Heart right ventricle (tissue), 16 donors: Measurements from ENCODE around the gene CTNNB1. TPM values are rescaled to one million over a fixed set of nuclear protein-coding genes. Genes with fewer than 3 reads are reported as not detected.

Experiments used
- ATAC-seq, 8 donors: fragments of 200-7000 bp; cut with Tn5 transposase; one replicate each; pipeline ENCODE4 v1.9.1; 2020; ENCODE audit warnings: mild to moderate bottlenecking in 8 of 8, moderate library complexity in 8 of 8, moderate number of reproducible peaks in 1 of 8
- DNase-seq, 2 donors: peaks; one replicate each; pipeline ENCODE4 v3.0.0-alpha.2; 2020
- H3K27ac ChIP-seq, 10 donors: fragments of 200-600 bp; sonication (generic) in 2 of 10; one replicate each; pipeline versions ENCODE4 v1.5.0 to v1.8.0; 2020 to 2022; ENCODE audit warnings: mild to moderate bottlenecking in 3 of 10
- H3K27me3 ChIP-seq, 7 donors: fragments of 200-600 bp; one replicate each; pipeline ENCODE4 v1.8.0; 2021 to 2022; ENCODE audit warnings: mild to moderate bottlenecking in 2 of 7
- H3K36me3 ChIP-seq, 9 donors: fragments of 200-600 bp; sonication (generic) in 1 of 9; one replicate each; pipeline versions ENCODE4 v1.5.0 to v1.8.0; 2020 to 2022; ENCODE audit warnings: mild to moderate bottlenecking in 2 of 9
- H3K4me1 ChIP-seq, 9 donors: fragments of 200-600 bp; sonication (generic) in 1 of 9; one replicate each; pipeline versions ENCODE4 v1.5.0 to v1.8.0; 2020 to 2022; ENCODE audit warnings: mild to moderate bottlenecking in 4 of 9
- H3K4me3 ChIP-seq, 10 donors: fragments of 200-600 bp; sonication (generic) in 2 of 10; one replicate each; pipeline versions ENCODE4 v1.5.0 to v1.8.0; 2020 to 2022; ENCODE audit warnings: mild to moderate bottlenecking in 7 of 10, moderate library complexity in 2 of 10
- H3K9me3 ChIP-seq, 11 donors: fragments of 200-600 bp in 10 of 11; sonication (generic) in 2 of 11; one replicate each; pipeline versions ENCODE4 v1.5.0 to v1.8.0; 2013 to 2022; ENCODE audit warnings: mild to moderate bottlenecking in 2 of 11, control low read depth in 1 of 11, moderate library complexity in 1 of 11
- CTCF ChIP-seq, 9 donors: fragments of 200-600 bp; sonication (generic) in 2 of 9; IDR thresholded peaks; one replicate each; pipeline versions ENCODE4 v1.5.0 to v1.8.0; 2021 to 2022; ENCODE audit warnings: antibody characterized with exemption in 9 of 9, mild to moderate bottlenecking in 5 of 9, moderate library complexity in 1 of 9
- WGBS, 2 donors: extraction: QIAGEN DNeasy Blood & Tissue Kit; methylation state at CpG; one replicate each; pipeline ENCODE4 v1.1.7; 2013; ENCODE audit warnings: inconsistent platforms in 1 of 2; 5-methylcytosine and 5-hydroxymethylcytosine counted together
- intact Hi-C, 10 donors: fragments of 100-400 bp; cut with DNase I; formaldehyde crosslinking; loops; one replicate each; pipeline versions ENCODE4 v1.11.1 to v1.14.2; 2022
- polyA plus RNA-seq, 2 donors: library from polyadenylated mRNA; stranded (reverse); fragments of 200-250 nt; gene quantifications; one replicate each; pipeline ENCODE4 v1.2.3, GENCODE V29; 2013
- total RNA-seq, 10 donors: library from RNA; stranded (reverse); fragmentation: NEBNext Ultra II Directional in 3 of 10; extraction: Animal tissue kit (Norgen Biotek cat#: 25700) in 3 of 10; gene quantifications; one replicate each; pipeline versions ENCODE4 v1.2.1 to v1.2.4, GENCODE V29; 2021 to 2023
- donor health status: Arrhythmogenic right ventricular cardiomyopathy.
- donor health status: ischemic (EF 13 %, LVEDD 7.1; RV severe dilation, severe dysfunction).
- donor health status: healthy with polysubstance abuse.
- donor health status: DM: no; HTN: yes; CAD: no.
- donor health status: DM: no; HTN: no; CAD: no.
- donor health status: ischemic (EF 25% LVEDD 6.9; RV normal size, moderate dysfunction).
- donor health status: ischemic (EF 25% LVEDD 5.7; RV mildly dilated, moderate dysfunction).
- donor health status: healthy.
- donor health status: DM: yes; HTN: yes; CAD: no.
- donor health status: Ischemic cardiomyopathy.
- donor health status: ischemic (EF 35%, LVEDD 5.7; RV mildly dilated, moderate dysfunction).
- donor health status: nonischemic (EF 11% LVEDD 7.7; RV severe dilation, severe dysfunction).
- donor health status: DM: yes; HTN: yes; CAD: no.
- donor health status: PGD.
- donor health status: ischemic (EF 29% LVEDD 5.4; RV normal size, mild dysfunction).
- donor health status: nonischemic (EF 23%, LVEDD 6.1; RV moderate dilation, normal function).

Gene CTNNB1
- total and polyA plus RNA-seq, 12 donors: 33.2 to 218 (median 172) TPM

GRCh38 chr3:41190509-41191284 is 8.6 kb upstream of the CTNNB1 start:
- H3K27me3 ChIP-seq: no peaks in the 10 kb centered on the region
- no peaks in the 10 kb centered on the region for H3K9me3 ChIP-seq
- no peak for TF ChIP-seq CTCF (IDR thresholded peaks at IDR 0.05)
- H3K27ac ChIP-seq: no peak overlapping the region
- ATAC-seq (no peak), DNase-seq (no peak)
- H3K4me1 ChIP-seq: no peaks in the 10 kb centered on the region
- WGBS, 2 donors: 96 to 98% methylated on average over 1 of the region's 1 CpG
- intact Hi-C loops: loop anchor here in 4 of 10 donors (10.0 kb wide), 5 partner anchors 216 to 866 kb away; no protein-coding TSS in a partner anchor
- H3K36me3 ChIP-seq: no peaks in the 10 kb centered on the region
- no peak overlapping the region for H3K4me3 ChIP-seq

GRCh38 chr3:41192885-41193284 is 6.4 kb upstream of the CTNNB1 start:
- H3K36me3 ChIP-seq: no peaks in the 10 kb centered on the region
- 83 to 89% methylated on average over 1 of the region's 1 CpG for WGBS, 2 donors

GRCh38 chr3:41193794-41194539 is 5.3 kb upstream of the CTNNB1 start:
- no peak for DNase-seq
- no peak for TF ChIP-seq CTCF (IDR thresholded peaks at IDR 0.05)
- Histone ChIP-seq H3K9me3 (no peaks in the 10 kb centered on the region), H3K4me3 (no peak overlapping the region), H3K36me3 (no peaks in the 10 kb centered on the region), H3K27me3 (no peaks in the 10 kb centered on the region), H3K27ac (no peak overlapping the region), H3K4me1 (peaks cover 0 to 8% (median 4%) of the 10 kb centered on the region in 9 donors)
- WGBS, 2 donors: 71 to 74% methylated on average over 4 of the region's 4 CpGs
- no peak for ATAC-seq
- intact Hi-C loops: loop anchor here in 4 of 10 donors (10.0 kb wide), 5 partner anchors 219 to 869 kb away; no protein-coding TSS in a partner anchor

More at GRCh38 chr3:41192885-41193284, 6.4 kb upstream of the CTNNB1 start:
- H3K4me1 ChIP-seq: peaks cover 0 to 4% (median 0%) of the 10 kb centered on the region in 9 donors
- no peak for DNase-seq
- H3K27ac ChIP-seq: no peak overlapping the region
- intact Hi-C loops: loop anchor here in 4 of 10 donors (10.0 kb wide), 5 partner anchors 218 to 868 kb away; no protein-coding TSS in a partner anchor
- H3K9me3 ChIP-seq: no peaks in the 10 kb centered on the region
- H3K4me3 ChIP-seq: no peak overlapping the region
- no peak for ATAC-seq
- H3K27me3 ChIP-seq: no peaks in the 10 kb centered on the region
- no peak for TF ChIP-seq CTCF (IDR thresholded peaks at IDR 0.05)

GRCh38 chr3:41194701-41195100 is 4.6 kb upstream of the CTNNB1 start:
- H3K4me1 ChIP-seq: peaks cover 0 to 8% (median 4%) of the 10 kb centered on the region in 9 donors
- no peaks in the 10 kb centered on the region for H3K27me3 ChIP-seq
- no peak for TF ChIP-seq CTCF (IDR thresholded peaks at IDR 0.05)
- no peak overlapping the region for H3K4me3 ChIP-seq
- intact Hi-C loops: loop anchor here in 6 of 10 donors (5.0 to 10.0 kb wide), 10 partner anchors 77 to 870 kb away; no protein-coding TSS in a partner anchor
- H3K36me3 ChIP-seq: no peaks in the 10 kb centered on the region
- 95 to 96% methylated on average over 8 of the region's 8 CpGs for WGBS, 2 donors
- DNase-seq (no peak), ATAC-seq (no peak)
- no peaks in the 10 kb centered on the region for H3K9me3 ChIP-seq
- no peak overlapping the region for H3K27ac ChIP-seq
